Stimulated activated CD4-positive, alpha-beta T cell treated with anti-CD3 and anti-CD28 coated beads, Interleukin-1b, Interleukin-23, amount 100 ng/mL, for 48 hours (primary cell): ENCODE results near the gene UBE2U.

Experiments
- DNase-seq: peaks from one replicate; pipeline ENCODE4 v3.0.0-alpha.2; 2020

UBE2U gene

GRCh38 chr1:64203420-64203819 is at the start of gene UBE2U:
Gene UBE2U, plus strand, starts transcription at chr1:64203623. Its CDS starts 428 bp downstream, at chr1:64204051.
- no peak for DNase-seq

- no peak for DNase-seq
Observed at GRCh38 chr1:64155278-64155677, 48.1 kb upstream of the UBE2U start.

GRCh38 chr1:64161357-64161941 is 42.0 kb upstream of the UBE2U start:
- no peak for DNase-seq

GRCh38 chr1:64162151-64162550 is 41.3 kb upstream of the UBE2U start:
- no peak for DNase-seq

- DNase-seq: no peak
Observed at GRCh38 chr1:64162804-64163203, 40.6 kb upstream of the UBE2U start.

- no peak for DNase-seq
Observed at GRCh38 chr1:64163431-64163830, 40.0 kb upstream of the UBE2U start.

- no peak for DNase-seq
Observed at GRCh38 chr1:64163970-64164369, 39.5 kb upstream of the UBE2U start.

- no peak for DNase-seq
Observed at GRCh38 chr1:64166629-64167028, 36.8 kb upstream of the UBE2U start.

- no peak for DNase-seq
Observed at GRCh38 chr1:64167176-64167575, 36.2 kb upstream of the UBE2U start.

GRCh38 chr1:64171246-64171645 is 32.2 kb upstream of the UBE2U start:
- no peak for DNase-seq

- no peak for DNase-seq
Observed at GRCh38 chr1:64171797-64172281, 31.6 kb upstream of the UBE2U start.

- DNase-seq: no peak
Observed at GRCh38 chr1:64172458-64172983, 30.9 kb upstream of the UBE2U start.

GRCh38 chr1:64173336-64173940 is 30.0 kb upstream of the UBE2U start:
- no peak for DNase-seq

GRCh38 chr1:64175639-64176038 is 27.8 kb upstream of the UBE2U start:
- DNase-seq: no peak

- DNase-seq: no peak
Observed at GRCh38 chr1:64176659-64177058, 26.8 kb upstream of the UBE2U start.

- DNase-seq: no peak
Observed at GRCh38 chr1:64179588-64179987, 23.8 kb upstream of the UBE2U start.

GRCh38 chr1:64182207-64182606 is 21.2 kb upstream of the UBE2U start:
- DNase-seq: no peak

- DNase-seq: no peak
Observed at GRCh38 chr1:64183395-64184002, 19.9 kb upstream of the UBE2U start.

GRCh38 chr1:64184003-64184440 is 19.4 kb upstream of the UBE2U start:
- DNase-seq: no peak

GRCh38 chr1:64186138-64186897 is 17.1 kb upstream of the UBE2U start:
- DNase-seq: no peak

- no peak for DNase-seq
Observed at GRCh38 chr1:64186898-64187280, 16.5 kb upstream of the UBE2U start.

GRCh38 chr1:64187646-64188045 is 15.8 kb upstream of the UBE2U start:
- no peak for DNase-seq

- no peak for DNase-seq
Observed at GRCh38 chr1:64192290-64192689, 11.1 kb upstream of the UBE2U start.
